GM21360 (cell line): ENCODE data around the gene NLRP5.
A peak's percentile ranks its signal among the peaks of the same experiment; 100 is the strongest.

ENCODE experiments used
- ATAC-seq: cut with Tn5 transposase; IDR thresholded peaks from one replicate; pipeline ENCODE4 v1.9.1; 2021; ENCODE audit warnings: mild to moderate bottlenecking, moderate library complexity; ENCODE audit not compliant: unreplicated experiment

The NLRP5 gene

DNA sequence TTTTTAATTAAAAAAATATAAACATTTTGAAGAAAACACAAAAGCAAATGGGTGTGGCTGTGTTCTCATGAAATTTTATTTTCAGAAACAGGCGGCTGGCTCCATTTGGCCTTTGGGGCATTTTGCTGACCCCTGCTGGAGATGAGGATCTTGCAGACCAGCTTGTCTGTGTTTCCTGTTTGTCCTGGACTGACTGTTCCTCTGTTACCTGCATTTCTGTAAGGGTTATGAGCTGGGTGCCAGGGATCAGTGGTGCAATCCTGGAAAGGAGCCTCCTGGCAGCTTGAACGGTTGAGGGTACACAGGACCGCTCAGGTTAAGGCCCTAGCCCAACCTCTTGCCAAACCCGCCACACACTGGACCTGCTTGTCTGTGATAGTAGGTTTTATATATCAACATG, 84.6 kb downstream of the NLRP5 start:
- ATAC-seq: no peak

DNA sequence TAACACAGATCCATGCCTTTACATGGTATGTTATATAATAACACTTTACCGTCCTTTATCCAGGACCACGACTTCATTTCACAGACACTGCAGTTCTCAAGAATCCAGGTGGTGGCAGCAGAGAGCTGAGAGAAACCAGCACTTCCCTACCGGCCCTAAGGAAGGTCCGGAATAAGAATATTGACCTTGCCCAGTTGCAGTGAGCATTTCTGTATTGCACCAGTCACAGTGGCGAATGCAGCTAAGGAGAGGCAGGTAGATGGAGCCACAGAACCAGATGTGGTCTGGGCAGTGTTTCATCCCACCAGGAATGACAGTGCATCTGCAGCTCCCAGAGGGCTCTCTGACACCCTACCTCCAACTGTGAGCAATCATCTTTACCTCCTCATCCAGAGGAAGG, 89.9 kb downstream of the NLRP5 start:
- ATAC-seq: no peak

DNA sequence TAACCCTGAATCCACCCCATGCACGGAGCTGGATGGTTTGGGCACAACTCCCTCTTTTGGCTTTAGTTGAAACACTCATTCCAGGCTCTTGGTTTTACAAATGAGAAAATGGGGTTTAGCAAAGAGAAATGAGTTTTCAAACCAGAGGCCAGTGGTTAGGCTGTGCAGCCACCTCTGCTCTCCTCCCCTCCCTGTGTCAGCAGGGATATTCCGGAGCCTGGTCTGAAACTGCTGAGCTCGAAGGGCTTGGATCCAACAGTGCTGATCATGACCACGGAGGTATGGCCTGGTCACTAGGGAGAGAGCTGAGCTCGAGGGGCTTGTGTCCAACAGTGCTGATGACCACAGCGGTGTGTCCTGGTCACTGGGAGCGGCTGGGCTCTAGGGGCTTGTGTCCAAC, 93.0 kb downstream of the NLRP5 start:
- ATAC-seq: no peak

DNA sequence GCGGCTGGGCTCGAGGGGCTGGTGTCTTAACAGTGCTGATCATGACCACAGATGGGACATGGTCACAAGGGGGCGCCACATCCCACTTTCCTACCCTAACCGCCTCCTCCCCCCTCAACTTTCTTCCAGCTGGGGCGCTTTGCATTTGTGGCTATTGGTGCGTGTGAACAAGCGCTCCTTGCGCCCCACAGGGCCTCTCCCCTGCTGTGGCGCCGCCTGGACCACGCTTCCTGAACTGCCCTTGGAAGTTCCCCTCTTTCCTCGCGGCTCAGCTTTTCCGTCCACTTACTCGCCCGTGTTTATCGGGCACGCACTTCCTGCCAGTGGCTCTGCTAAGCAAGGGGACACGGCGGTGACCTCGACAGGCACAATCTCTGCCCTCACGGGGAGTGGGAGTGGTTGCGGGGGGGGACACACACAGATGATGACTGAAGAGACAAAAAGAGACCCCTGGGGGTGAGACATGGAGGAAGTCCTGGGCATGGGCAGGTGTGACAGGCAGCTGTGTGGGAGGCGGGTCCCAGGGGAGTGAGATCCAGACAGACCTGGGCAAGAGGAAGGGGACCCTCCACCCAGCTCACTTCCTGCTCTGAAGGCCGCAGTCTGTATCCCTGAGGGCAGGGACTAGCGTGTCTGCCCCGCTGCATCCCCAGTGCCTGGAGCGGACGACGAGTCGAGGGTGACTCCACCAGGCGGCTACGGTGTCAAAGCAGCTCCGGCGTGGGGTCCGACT, 94.3 kb downstream of the NLRP5 start:
- ATAC-seq: peak; percentile 61

DNA sequence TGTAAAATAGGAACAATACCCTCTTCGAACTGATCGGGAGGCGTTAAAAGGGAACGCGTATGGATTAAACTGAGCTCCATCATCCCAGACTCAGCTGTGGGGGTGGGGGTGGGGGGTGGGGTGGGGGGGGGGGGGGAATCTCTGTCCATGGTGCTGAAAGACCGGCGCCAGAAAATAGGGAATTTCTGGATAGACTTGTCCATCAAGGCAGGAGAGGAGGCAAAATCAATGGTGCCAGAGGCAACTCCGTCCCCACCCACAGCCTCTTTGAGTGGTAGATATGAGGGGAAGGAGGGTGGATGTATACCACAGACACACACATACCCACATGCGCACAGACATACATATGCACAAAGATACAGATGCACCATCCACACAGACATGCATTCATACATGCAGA, 97.1 kb downstream of the NLRP5 start:
- no peak for ATAC-seq

DNA sequence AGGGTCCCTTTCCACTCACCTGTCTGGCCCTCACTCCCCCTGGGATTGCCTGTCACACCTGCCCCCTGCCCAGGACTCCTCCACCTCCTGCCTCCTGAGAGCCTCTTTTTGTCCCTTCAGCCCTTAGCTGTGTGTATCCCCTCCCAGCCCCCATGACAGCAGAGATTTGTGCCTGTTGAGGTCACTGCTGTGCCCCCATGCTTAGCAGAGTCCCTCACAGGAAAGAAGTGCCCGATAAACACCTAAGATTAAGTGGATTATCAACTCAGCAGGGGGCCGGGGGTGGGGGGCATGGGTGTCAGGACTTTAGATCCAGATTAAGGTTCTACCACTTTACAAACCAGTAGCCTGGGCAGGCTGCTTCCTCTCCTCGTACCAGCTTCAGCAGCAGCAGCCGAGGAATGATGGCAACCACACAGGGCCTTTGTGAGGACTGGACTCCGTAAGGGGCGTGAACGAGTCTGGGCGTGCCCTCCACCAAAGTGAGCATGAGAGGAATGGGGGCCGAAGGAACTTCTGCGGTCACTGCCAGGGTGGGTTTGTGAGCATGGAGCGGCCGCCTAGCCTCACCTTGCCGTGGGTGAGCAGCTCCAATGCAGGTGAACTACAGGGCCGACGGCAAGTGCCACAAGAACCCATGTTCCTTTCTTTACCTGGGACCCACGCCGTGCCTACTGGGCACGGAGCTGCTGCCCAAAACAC, 98.4 kb downstream of the NLRP5 start:
- ATAC-seq: no peak

DNA sequence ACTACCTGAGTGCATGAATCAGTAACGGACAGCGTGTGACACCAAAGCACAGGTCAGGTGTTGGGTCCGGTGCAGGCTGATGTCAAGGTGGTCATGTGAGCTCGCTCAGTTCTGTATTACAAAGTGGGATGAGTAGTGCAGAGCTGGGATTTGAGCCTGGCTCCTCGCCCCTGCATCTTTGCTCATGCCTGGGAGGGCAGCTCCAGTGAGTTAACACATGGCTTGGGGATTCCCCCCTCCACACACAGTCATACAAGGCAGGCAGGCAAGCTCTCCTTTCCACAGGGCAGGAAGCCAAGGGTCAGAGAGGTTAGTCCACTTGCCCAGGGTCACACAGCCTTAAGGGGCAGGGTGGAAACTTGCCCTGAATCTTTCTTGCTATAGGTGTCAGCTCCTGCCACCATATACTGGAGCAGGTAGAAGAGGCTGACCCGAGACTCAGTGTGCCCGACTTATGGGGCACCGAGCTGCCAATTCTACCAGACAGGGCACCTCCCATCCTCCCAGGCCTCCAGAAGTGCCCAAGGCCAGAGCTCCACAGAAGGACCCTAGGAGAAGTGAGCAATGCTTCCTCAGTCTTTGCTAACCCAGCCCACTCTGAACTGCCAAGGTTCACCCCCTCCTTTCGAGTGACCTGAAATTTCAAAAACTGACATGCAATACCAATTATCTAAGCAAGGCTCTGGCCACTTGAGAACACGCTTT, 99.1 kb downstream of the NLRP5 start:
- no peak for ATAC-seq

DNA sequence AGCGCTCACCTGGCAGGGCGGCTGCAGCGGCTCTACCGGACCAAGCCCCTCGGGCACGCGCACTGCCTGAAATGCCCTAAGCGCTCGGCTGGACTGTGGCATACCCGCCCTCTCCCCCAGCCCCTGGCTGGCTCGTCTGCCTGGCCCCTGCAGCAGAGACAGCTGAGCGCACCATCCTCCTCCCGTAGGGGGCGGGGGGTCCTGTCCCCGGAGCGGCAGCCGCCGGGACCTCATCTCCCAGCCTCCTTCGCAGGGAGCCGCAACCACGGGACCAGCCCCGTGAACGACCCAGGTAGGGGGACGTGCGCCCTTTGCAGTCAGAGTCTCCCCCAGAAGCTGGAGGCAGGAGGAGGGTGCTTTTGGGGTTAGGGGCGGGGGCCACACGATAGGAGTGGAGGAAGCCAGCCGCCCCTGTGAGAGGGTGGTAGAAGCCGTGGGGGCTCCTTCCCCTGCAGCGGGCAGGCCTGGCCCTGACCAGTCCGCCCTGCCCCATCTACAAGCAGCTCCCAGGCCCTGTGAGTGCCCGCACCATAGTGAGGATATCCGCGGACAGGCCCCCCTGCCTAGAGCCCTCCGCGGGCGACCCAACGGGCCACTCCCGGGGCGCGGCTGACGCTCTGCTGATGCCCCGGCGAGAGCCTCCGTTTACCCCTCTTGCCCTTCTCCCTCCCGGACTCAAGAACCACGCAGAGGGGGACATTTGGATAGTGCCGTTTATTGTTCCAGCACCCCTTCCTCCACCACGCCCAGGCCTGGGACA, 100.3 kb downstream of the NLRP5 start:
- no peak for ATAC-seq

DNA sequence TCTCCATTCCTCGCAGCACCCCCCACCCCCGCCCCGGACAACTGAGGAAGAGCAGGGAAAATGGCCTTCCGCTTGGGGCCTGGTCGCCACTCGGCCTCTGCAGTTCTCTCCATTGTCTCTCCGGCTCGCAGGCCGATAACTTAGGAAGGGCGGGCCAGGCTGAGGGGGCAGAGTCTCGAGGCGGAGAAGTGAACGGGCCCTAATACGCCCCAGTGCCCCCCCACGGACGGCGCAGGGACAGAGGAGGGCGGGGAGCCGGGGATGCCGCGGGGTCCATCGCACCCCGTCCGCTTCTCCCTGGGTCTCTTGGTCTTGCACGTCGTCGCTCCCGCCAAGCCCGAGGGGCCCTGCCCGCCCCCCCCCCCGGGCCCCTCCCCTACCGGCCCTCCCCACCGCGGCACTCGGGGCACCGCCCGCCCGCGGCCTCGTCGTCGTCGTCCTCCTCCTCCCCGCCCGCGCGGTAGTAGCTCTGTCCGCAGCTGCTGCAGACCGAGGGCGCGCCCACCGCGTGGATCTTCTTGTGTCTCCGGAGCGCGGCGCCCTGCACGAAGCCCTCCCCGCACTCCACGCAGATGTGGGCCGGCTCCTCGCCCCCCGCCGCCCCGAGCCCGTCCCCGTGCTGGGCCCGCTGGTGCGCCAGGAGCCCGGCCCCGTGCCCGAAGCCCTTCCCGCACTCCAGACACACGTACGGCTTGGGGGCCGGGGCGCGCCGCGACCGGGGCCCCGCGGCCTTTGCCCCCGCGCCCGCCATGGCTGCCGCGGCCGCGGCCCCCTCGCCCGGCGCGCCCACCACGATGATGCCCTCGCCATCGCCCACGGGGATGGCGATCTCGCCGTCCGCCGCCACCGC, 101.3 kb downstream of the NLRP5 start:
- no peak for ATAC-seq

DNA sequence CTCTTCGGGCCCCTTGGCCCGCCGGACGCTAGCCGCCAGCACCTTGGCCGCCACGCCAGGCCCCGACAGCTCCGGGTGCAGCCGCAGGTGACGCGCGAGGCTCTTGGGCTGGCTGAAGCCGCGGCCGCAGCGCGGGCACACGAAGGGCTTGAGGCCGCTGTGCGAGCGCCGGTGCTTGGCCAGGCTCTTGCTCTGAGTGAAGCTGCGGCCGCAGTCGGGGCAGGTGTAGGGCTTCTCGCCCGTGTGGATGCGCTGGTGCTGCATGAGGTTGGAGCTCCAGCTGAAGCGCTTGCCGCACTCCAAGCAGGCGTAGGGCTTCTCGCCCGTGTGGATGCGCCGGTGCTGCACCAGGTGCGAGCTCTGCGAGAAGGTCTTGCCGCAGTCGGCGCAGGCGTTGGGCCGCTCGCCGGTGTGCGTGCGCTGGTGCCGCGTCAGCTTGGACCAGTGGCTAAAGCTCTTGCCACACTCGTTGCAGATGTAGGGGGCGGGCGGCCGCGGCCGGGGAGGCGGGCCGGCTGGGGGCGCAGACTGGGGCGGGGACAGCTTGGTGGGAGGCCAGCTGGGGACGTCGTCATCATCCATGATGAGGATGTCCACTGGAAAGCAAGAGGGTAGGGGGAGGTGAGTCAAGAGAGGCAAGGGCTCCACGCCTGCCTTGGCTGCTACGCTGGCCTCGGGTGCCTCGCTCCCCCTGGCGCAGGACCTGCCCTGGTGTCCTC, 102.1 kb downstream of the NLRP5 start:
- no peak for ATAC-seq

DNA sequence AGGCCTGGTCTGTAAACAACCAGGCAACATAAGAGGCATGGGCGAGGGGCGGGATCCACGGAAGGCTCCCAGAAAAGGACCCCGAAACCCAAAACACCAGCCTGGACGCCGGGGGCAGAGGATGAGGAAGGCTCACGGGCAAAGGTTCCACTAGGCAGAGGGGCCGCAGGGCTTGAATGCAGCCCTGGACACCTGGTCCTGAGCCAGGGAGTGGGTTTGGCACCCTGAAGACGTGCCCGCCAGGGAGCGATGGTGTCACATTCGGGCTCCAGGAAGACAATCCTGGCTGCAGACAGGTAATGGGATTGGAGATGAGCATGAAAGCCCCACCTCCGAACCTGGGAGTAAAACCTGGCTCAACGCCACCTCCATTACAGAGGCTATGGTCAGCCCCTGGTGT, 102.8 kb downstream of the NLRP5 start:
- ATAC-seq: no peak

DNA sequence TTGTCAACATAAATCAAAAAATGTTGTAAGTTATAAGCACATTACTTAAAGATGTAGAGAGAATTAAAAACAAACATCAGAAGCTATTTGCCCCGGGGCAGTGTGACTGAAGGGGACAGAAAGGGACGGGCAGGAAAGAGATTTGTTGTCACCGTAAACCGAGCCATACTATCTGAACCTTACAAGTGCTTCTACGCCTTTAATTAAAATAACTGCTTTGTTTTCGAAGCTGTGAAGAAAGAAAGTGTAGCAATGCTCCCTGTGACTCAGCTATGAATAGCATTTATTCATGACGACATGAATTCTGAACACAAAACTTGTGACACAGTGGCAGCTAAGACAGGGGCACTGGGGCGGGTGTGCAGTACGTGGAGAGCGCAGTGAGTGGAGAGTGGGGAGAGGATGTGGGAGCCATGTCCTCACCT, 104.5 kb downstream of the NLRP5 start:
- no peak for ATAC-seq

DNA sequence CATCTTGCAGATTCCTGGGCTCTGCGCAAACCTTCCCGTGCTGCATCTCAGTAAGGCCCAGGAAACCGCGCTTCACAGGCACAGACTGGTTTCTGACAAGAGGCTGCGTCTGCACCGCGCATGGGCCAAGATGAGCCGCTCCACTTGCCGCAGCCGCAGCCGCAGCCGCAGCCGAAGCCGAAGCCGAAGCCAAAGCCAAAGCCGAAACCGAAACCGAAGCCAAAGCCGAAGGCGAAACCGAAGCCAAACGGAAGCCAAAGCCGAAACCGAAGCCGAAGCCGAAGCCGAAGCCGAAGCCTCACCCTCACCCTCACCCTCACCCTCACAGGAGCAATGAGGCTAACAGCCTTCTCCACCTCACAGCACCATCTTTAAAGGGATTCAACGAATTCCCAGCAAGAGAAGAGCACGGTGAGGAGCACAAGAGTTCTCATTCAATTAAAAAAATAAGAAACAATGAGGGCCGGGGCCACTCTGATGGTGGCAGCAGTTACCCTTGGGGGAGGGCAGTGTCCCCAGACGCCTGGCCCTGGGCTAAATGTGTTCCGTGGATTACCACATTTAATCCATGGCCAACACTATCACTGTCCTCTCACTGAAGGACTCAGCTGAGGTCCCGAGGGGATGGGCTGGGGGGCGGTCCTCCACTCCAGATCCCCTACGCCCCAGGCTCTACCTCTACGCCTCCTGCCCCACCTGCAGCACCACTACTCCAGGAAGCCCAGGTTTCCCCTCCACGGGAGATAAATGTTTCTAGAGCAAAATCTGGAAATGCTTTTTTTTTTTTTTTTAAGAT, 105.4 kb downstream of the NLRP5 start:
- ATAC-seq: no peak

DNA sequence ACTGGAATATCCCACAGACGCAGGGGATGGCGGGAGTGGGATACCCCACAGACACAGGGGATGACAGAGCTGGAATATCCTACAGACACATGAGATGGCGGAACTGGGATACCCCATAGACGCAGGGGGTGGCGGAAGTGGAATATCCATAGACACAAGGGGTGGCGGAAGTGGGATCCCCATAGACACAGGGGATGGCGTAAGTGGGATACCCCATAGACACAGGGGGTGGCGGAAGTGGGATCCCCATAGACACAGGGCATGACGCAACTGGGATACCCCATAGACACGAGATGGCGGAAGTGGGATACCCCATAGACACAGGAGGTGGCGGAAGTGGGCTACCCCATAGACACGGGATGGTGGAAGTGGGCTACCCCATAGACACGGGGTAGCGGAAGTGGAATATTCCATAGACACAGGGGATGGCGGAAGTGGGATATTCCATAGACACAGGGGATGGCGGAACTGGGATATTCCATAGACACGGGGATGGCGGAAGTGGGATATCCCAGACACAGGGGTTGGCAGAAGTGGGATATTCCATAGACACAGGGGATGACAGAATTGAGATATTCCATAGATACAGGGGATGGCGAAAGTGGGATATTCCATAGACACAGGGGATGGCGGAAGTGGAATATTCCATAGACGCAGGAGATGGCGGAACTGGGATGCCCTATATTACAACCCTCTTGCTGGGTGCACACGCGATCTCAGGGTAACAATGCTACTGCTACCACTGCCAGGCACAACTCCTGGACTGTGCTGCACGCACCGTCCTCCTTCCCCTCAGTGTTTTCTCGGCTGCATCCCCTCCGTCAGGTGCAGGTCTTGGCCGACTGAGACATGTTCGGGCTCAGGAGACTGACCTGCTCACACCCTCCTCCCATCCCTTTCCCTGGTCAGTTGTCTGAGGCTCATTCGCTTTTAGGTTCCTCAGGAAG, 106.4 kb downstream of the NLRP5 start:
- no peak for ATAC-seq

DNA sequence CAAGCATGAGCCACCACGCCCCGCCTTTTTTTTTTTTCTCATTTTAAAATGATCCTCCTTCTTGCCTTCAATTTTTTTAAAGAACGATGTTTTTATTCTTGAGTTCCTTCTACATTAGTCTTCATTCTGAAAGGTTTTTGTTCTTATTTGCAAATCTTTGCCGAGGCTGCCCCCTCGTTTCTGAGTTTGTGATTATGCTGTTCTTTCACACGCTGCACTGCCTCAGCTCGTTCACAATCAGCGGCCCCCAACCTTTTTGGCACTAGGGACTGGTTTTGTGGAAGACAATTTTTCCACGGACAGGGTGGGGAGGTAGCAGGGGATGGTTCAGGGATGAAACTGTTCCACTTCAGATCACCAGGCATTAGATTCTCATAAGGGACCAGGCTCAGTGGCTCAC, 107.9 kb downstream of the NLRP5 start:
- ATAC-seq: no peak

DNA sequence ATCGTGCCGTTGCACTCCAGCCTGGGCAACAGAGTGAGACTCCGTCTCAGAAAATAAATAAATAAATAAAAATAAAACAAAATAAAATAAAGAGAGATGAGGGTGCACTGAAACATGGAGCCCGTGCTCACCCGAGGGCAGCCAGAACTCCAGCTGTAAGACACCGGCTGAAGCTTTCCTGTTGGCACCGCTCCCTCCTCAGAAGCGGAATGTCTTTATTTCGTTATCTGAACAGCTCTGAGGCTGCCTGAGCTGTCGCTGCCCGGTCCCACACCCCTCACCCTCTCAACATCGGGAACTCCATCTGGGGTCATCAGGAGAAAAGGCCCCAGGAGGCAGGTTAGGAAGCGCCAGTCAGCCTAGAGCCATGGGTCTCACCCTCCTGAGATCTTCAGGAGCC, 110.1 kb downstream of the NLRP5 start:
- no peak for ATAC-seq

DNA sequence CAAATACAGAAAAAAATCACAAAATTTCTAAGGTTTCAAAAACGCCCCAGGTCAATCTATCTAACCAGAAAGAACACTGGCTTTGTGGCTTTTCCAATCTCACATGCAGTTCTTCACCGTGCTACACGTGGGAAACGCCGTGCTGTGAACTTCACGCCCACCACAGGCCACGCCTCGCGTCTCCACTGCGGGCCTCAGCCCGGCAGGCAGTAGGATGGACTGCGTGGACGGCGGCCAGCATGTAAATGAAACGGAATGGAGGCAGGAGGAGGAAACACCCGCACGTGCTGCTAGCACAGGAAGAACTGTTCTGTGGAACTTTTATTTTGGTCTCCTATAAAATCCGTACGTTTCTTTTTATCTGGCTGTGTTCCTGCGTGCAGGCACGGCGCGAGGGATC, 110.7 kb downstream of the NLRP5 start:
- no peak for ATAC-seq

DNA sequence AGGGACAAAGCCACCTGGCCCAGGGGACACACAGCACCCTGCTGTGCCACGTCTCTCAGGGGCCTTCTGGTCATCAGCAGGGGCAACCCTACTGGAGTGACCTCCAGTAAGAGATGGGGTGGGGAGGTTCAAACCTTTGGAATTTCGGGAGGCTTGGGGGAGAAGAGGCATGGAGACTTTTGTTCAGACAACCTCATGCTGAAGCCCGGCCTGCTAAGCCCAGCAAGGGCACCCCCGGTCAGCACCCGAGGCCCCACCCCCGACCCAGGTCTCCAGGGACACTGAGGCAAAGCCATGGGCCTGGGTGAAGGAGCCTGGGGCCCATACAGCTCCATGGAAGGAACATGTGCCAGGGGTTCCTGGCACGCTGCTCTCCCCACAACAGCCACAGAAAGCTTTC, 111.2 kb downstream of the NLRP5 start:
- no peak for ATAC-seq
